GM10248 (cell line): ENCODE results near the gene AKR7A2.

Experiments used
- CTCF ChIA-PET: fragments of 300-600 bp; sonication (Branson Sonifier 250); formaldehyde crosslinking; extraction: SDS; loops from one replicate; lab custom pipeline; 2021; ENCODE audit warnings: antibody characterized with exemption; lab: Yijun Ruan, JAX
- POLR2A ChIA-PET: fragments of 350-650 bp; sonication (Branson Sonifier 250); formaldehyde crosslinking; extraction: SDS; loops from one replicate; lab custom pipeline; 2020; ENCODE audit warnings: antibody characterized with exemption; lab: Yijun Ruan, JAX
- DNase-seq: peaks from one replicate; pipeline ENCODE4 v3.0.0; 2012; ENCODE audit errors: extremely low spot score
- TF ChIP-seq, protein P1 (sequence below): IDR thresholded peaks from 2 replicates; pipeline ENCODE4 v1.5.1; 2012; ENCODE audit warnings: mild to moderate bottlenecking, low read depth; ENCODE audit errors: extremely low read depth, missing control alignments, control extremely low read depth

Gene AKR7A2

DNA sequence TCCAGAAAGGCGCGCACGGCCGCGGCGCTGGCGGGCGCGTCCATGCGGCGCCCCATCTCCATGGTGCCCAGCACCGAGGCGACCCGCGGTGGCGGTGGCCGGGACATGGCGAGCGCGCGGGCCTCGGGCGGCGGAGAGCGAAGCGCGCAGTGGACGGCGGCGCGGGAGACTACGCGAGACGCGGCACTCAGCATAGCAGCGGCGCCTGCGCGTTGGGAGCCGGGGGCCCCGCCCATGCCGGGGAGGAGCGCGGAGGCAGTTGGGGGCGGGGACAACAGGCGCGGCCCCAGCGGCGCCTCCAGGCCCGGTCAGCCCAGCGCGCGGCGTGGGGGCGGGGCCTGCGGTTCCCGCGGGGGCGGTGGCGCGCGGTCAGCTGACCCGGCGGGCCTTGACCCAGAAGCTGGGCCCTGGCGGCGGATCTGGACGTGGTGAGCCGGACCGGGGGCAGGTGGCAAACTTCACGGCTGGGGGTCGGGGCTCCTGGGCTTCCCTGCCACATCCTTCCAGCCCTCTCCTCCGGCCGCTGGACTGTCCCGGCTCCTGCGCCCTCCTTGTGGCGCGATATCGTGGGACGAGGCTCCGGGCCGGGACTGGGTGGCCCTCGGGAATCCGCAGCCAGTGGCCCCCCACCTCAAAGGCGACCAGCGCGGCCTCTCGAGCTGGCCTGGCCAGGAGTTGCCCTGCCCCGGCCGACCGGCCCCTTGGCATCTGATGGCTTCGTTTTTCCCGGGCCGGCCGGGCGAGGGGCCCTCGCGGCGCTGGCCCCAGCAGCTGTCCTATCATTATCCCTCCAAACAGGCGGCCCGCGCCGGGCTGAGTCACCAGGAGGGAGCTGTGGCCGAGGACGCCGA is at the start of gene AKR7A2, which contains the start of gene SLC66A1:
Gene AKR7A2, minus strand, starts transcription at position 214 of the 851 bp plus-strand sequence. Its CDS starts 20 bp downstream, at position 194.
Gene SLC66A1, plus strand, starts transcription at position 396 of the 851 bp plus-strand sequence. CDS start 5,352 bp downstream, outside the sequence.
- peak; percentile 100 for DNase-seq
- ChIA-PET CTCF (interaction anchor here (2.9 kb wide), 1 partner anchor 30 kb away, joined by 11 read pairs; no protein-coding TSS in a partner anchor), POLR2A (interaction anchor here (0.6 to 1.0 kb wide), 2 partner anchors 18 to 1980 kb away, joined by 3 to 5 read pairs; no protein-coding TSS in a partner anchor)

DNA sequence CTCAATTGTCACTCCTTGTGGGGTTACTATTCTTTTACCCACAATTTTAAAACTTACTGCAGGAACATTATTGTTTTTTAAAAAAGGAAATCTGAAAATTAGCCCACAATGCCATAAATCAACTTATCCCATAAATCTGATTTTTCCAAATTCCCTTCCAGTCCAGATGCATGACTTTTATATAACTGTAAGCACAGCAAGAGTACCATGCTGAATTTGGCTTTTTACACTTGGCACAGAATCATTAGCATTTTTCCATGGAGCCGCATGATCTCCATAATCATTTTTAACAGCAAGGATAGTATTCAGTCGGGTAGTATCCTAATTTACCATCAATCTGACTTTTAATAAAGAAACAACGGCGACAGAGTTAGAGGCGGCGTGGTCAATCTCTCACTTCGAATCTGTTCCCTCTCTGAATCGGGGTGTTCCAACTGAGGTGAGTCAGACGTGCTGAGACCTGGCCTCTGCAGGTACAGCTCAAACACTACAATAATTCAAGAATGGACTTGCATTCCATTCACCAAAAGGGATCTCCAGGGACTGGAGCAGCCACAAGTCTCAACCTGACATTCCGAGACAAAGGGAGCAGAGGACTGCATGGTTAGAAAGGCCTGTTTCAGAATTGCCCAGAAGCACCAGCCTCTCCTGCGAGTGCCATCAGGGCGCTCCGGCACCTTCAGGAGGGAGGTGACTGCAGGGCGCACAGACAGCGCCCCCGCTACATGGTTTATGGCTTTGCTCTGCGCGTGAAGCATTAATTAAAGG is 49.1 kb upstream of the AKR7A2 start:
- no peak for DNase-seq
- ChIA-PET POLR2A (no interaction called here), CTCF (interaction anchor here (1.0 to 2.4 kb wide), 2 partner anchors 11 to 14 kb away, joined by 3 to 14 read pairs; no protein-coding TSS in a partner anchor)

More for the DNA sequence above, at the start of gene AKR7A2, which contains the start of gene SLC66A1:
- TF ChIP-seq, protein P1, sequence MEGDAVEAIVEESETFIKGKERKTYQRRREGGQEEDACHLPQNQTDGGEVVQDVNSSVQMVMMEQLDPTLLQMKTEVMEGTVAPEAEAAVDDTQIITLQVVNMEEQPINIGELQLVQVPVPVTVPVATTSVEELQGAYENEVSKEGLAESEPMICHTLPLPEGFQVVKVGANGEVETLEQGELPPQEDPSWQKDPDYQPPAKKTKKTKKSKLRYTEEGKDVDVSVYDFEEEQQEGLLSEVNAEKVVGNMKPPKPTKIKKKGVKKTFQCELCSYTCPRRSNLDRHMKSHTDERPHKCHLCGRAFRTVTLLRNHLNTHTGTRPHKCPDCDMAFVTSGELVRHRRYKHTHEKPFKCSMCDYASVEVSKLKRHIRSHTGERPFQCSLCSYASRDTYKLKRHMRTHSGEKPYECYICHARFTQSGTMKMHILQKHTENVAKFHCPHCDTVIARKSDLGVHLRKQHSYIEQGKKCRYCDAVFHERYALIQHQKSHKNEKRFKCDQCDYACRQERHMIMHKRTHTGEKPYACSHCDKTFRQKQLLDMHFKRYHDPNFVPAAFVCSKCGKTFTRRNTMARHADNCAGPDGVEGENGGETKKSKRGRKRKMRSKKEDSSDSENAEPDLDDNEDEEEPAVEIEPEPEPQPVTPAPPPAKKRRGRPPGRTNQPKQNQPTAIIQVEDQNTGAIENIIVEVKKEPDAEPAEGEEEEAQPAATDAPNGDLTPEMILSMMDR, result no peak

DNA sequence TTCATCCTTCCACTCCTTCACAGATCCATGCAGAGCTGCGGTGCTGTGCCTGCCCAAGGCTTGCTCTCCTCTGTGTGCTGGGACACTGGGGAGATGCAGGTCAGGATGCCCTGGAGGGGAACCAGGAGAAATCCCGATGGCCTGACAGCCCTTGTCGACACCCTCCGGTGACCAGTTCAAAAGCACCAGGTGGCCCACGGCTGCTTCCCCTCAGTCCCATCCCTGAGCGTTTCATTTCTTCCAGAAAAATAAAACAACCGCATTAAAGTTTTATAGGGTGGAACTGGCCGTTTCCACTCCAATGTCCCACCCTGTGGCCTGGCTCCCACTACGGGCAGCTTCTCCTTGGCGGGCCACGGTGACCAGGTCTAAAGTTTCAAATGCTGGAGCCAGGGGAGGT is 48.5 kb upstream of the AKR7A2 start:
- POLR2A ChIA-PET, result no interaction called here
- CTCF ChIA-PET, result interaction anchor here (1.0 kb wide), 1 partner anchor 11 kb away, joined by 3 read pairs; no protein-coding TSS in a partner anchor
- DNase-seq, result no peak
- TF ChIP-seq, protein P1, result no peak

More for the DNA sequence above, 49.1 kb upstream of the AKR7A2 start:
- TF ChIP-seq, protein P1, result no peak

DNA sequence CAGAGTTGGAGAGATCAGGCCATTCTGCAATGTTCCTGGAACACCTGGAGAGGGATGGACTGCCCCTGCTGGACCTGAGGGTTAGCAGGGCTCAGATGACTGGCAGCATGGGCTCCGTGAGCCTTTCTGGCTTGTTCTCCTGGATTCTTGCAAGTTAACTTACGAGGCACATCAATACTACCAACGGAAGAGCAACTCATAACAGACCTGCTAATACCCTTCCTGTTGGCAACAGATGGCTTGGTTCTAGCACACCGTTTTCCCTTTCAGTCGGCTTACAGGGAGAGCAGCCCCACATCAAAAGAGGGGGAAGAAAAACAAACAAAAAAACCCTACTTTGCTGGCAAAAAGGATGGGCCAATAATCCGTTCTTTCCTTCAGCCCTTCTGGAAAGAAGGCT is 48.1 kb upstream of the AKR7A2 start:
- ChIA-PET POLR2A (no interaction called here), CTCF (interaction anchor here (1.0 to 1.4 kb wide), 3 partner anchors 10 to 14 kb away, joined by 3 to 5 read pairs (median 3); no protein-coding TSS in a partner anchor)
- DNase-seq, result no peak
- TF ChIP-seq, protein P1, result no peak

DNA sequence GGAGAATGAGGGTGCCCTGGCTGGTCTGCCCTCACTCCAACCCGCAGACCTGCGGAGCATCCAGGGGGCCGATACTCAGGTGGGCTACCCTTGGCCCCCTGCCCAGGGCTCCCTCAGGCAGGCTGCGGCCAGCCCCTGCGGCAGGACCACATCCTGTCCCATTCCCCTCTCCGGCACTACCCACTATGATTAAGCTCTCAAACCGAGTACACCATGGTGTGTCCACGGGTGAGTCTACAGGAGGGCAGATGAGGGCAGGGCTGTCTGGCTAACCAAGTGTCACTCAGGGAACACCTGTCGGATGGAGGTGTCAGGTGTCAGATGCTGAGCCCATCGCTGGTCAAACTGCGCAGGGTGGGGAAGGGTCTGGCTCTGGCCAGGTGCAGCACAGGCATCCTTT is 47.4 kb upstream of the AKR7A2 start:
- TF ChIP-seq, protein P1, result no peak
- ChIA-PET CTCF (interaction anchor here (1.2 to 1.4 kb wide), 2 partner anchors 11 to 15 kb away, joined by 3 to 5 read pairs; no protein-coding TSS in a partner anchor), POLR2A (no interaction called here)
- no peak for DNase-seq

DNA sequence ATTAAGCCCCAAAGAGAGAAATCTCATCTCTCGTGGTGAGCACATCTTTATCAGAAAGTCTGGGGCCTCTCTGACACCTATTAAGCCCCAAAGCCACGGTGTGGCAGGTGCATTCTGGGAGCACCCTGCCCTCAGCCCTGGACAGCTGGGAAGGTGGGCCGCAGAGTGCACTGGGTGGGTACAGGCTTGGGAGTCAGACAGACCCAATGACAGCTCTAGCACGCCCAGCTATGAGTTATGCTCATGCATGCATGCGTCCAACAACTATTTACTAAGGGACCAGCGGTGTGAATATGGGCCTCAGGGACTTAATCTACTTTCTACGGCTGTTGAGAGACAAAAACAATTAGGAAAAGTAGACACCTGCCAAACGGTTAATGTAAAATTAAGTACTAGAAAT is 46.8 kb upstream of the AKR7A2 start:
- POLR2A ChIA-PET, result no interaction called here
- no peak for DNase-seq
- TF ChIP-seq, protein P1, result no peak
- CTCF ChIA-PET, result interaction anchor here (1.2 to 1.4 kb wide), 2 partner anchors 10 to 15 kb away, joined by 3 to 5 read pairs; no protein-coding TSS in a partner anchor
